T-helper 2 cell treated with Interferon-gamma antibody and Interleukin-4, amounts not matched to agents 100 ng/mL and 5 ng/mL, for 36 hours (primary cell): ENCODE measurements around the gene HYOU1. TPM values are rescaled to one million over a fixed set of nuclear protein-coding genes. Genes with fewer than 3 reads are reported as not detected.

ENCODE experiments used
- intact Hi-C: fragments of 100-400 bp; cut with micrococcal nuclease; formaldehyde crosslinking; loops from one replicate; pipeline ENCODE4 v1.15.1; 2023
- total RNA-seq: library from RNA; stranded (reverse); gene quantifications from 2 replicates; pipeline ENCODE4 v1.2.3, GENCODE V29; 2022

HYOU1 gene, protein sequence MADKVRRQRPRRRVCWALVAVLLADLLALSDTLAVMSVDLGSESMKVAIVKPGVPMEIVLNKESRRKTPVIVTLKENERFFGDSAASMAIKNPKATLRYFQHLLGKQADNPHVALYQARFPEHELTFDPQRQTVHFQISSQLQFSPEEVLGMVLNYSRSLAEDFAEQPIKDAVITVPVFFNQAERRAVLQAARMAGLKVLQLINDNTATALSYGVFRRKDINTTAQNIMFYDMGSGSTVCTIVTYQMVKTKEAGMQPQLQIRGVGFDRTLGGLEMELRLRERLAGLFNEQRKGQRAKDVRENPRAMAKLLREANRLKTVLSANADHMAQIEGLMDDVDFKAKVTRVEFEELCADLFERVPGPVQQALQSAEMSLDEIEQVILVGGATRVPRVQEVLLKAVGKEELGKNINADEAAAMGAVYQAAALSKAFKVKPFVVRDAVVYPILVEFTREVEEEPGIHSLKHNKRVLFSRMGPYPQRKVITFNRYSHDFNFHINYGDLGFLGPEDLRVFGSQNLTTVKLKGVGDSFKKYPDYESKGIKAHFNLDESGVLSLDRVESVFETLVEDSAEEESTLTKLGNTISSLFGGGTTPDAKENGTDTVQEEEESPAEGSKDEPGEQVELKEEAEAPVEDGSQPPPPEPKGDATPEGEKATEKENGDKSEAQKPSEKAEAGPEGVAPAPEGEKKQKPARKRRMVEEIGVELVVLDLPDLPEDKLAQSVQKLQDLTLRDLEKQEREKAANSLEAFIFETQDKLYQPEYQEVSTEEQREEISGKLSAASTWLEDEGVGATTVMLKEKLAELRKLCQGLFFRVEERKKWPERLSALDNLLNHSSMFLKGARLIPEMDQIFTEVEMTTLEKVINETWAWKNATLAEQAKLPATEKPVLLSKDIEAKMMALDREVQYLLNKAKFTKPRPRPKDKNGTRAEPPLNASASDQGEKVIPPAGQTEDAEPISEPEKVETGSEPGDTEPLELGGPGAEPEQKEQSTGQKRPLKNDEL
- total RNA-seq = 207 and 217 TPM in 2 replicates

DNA sequence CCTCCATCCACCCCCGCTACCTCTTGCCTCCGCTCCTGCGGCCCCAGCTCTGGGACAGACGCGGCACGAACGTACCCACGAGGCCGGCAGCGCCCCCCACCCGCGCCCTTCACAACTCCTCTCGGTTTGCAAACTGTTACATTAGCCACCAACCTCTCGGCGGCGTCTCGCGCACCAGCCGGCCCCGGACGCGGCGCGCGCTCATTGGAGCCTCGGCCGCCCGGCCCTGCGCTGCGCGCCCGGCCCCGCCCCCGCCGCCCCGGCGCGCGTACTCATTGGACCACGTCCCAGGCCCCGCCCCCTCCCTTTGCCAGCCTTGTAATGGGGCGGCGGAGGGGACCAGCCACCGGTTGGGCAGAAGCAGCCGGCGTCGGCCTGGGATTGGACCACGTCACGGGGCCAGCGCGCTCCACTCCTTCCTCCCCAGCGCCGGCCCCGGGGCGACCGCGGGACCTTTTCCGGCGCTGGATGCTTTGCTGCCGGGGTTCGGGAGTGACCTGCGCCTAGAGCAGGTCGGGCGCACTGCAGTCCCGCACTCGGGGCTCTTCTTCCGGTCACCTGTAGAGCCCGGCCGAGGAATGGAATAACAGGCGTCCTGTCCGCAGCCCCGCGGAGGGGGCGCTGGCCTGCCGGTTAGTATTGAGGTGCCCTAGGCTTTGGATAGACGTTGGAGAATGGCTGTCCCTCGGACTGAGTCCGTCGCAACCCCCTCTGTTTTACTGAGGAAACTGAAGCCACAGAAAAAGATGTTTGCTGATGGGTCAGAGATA lies at the start of gene HYOU1:
TSS of gene HYOU1 (minus strand) at position 206 of the 770 bp plus-strand sequence. CDS start 1,045 bp downstream, outside the sequence.
- intact Hi-C loops = loop anchor here (1.0 kb wide), 9 partner anchors 10 to 266 kb away; partner anchors contain the start of genes DDX6, DPAGT1, HINFP and RPS25

DNA sequence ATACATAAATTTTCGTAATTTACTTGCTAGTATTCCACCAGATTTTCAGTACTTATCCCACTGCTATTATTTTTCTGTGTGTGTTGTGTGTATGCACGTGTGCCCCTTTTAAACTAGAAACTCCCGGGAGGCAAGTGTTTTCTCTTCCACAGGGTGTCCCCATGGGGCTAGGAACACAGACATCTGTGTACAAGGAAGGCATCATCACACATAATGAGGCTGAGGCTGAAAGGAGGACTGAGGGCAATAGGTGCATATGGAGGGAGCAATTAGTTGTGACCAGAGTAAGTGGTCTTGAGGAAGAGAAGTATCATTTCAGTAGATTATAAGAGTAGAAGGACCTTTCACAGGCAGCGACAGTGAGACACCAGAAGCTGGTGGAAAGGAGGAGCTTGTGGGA lies 46.8 kb upstream of the HYOU1 start:
- intact Hi-C loops = loop anchor here (2.0 to 5.0 kb wide), 3 partner anchors 65 to 311 kb away; partner anchors contain the start of genes DDX6 and NLRX1

DNA sequence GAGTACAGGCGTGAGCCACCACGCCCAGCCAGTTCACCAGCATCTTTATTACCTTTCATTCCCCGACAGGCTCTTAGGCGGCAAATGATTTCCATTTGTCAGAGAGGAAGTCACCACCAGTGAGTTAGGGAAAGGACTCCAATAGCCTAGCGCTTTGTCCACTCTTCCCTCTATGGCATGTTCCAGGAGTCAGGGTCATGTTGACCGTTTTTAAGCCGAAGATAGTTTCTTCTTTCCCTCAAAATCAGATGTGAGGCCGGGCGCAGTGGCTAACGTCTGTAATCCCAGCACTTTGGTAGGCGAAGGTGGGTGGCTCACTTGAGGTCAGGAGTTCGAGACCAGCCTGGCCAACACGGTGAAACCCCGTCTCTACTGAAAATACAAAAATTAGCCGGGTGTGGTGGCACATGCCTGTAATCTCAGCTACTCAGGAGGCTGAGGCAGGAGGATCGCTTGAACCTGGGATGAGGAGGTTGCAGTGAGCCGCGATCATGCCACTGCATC lies 46.2 kb upstream of the HYOU1 start:
- intact Hi-C loops = loop anchor here (2.0 to 5.0 kb wide), 3 partner anchors 66 to 311 kb away; partner anchors contain the start of genes DDX6 and NLRX1

DNA sequence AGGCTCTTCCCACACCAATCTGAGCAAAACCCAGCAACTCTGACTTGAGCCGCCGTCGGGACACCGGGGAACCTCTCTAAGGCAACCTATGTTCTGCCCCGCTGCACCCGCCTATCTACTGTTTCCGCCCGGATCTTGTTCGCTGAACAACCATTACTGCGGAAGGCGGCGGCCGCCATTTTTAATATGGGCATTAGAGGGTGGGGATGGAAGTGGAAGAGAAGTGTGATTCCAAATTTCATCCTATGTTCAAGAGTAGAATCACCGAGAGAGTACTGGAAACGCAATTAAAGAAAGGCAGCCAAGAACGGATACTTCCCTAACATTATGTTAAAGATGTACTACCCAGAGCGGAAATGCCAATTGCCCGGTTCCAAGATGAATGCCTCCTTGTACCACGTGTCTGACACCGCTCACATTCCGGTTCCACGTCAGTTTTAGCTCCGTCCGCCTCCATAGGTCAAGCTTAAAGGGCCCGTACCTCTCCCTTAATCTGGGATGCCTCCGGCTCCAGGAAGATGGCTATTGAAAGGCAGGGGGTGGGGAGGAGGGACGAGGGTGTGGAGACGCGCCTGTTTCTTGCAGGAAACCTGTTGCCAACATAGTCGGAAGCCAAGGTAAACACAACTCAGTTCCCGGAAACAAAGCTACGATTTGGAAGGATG lies 44.9 kb upstream of the HYOU1 start, which contains the start of gene DPAGT1:
TSS of gene DPAGT1 (minus strand) at position 95 of the 665 bp plus-strand sequence. CDS start 198 bp downstream, outside the sequence.
- intact Hi-C loops = loop anchor here (1.0 to 5.0 kb wide), 9 partner anchors 8 to 310 kb away; partner anchors contain the start of genes DDX6, HINFP, HMBS and HYOU1

DNA sequence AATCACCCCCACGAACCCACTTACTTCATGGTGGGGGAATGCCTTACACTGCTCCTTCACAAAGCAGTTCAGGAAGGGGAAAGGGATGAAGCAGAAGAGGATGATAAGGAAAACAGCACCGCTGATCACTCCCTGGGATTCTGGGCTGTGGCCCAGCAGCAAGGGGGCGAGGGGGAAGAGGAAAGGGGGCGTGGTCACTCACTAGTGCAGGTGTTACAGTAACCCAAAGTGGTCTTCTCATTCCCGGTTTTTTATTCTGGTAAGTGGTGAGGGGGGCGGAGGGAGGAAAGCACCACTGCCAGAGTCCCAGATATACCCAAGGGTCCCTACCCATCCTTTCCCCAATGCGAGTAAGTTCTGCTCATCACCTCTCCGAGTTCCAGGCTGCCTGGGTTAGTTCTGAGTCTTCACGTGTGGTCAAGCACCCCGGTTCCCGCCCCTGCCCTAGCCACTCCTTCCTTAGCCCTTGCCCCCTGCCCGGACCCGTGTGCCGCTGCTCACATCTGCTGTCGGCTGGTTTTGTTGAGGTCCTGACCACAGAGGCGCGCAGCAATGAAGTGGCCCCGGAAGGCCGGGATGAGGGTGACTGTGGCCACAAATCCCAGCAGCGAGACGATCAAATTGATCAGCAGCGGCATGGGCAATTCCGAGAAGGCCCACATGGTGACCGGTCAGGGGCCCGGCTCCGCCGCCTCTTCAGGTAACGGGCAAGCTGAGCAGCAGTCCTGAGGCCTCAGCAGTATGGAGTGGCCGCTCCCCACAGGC lies 44.2 kb upstream of the HYOU1 start:
- intact Hi-C loops = loop anchor here (1.0 to 5.0 kb wide), 4 partner anchors 16 to 309 kb away; partner anchors contain the start of genes DDX6, HMBS and HYOU1

DNA sequence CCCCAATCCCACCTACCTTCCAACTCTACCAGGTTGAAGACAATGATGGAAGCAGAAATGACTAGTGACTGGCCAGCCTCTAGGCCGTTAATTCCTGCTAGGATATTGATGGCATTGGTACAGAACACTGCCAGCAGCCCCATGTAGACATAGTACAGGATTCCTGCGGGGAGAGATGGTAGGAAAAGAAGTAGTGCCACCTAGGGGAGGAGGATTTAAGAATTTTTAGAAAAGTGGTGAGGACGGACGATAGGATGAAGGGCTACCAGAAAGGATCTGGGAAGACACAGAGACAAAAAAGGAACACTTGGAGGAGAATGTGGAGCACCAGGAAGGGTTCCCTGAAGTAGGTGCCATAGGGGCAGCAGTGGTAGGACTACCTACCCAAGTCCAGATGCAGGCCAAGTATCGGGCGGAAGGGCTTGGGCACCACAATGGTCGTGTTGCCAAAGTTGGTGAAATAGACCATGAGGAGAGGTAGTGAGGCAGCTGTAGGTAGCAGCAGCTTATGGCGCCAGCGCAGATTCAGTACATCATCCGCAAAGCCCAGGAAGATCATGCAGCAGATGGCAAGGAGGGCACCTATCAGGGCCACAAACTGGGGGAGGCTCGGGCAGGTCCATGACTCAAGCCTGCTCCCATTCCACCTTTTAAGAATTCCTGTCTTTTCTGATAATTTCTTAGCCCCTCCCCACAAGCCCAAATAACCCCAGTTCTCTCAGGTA lies 43.4 kb upstream of the HYOU1 start:
- intact Hi-C loops = loop anchor here (2.0 to 5.0 kb wide), 3 partner anchors 16 to 308 kb away; partner anchors contain the start of genes DDX6 and HMBS

DNA sequence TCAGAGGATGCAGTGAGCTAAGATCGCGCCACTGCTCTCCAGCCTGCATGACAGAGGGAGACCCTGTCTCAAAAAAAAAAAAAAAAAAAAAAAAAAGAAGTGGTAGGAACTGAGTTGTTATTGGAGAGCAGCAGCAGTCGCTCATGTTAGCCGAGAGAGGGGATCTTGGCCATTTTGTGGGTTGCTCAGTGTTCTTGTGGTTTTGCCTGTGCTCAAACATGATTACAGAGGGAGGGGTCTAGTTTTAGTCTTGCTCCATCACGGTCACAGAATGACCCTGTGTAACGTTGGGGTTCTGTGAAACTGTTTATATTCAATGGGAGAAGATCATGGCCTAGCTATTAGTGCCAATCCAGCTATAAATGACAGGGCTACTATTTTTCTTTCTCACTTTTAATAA lies 42.7 kb upstream of the HYOU1 start:
- intact Hi-C loops = loop anchor here (2.0 to 10.0 kb wide), 4 partner anchors 15 to 665 kb away; partner anchors contain the start of genes DDX6, HMBS and KMT2A

DNA sequence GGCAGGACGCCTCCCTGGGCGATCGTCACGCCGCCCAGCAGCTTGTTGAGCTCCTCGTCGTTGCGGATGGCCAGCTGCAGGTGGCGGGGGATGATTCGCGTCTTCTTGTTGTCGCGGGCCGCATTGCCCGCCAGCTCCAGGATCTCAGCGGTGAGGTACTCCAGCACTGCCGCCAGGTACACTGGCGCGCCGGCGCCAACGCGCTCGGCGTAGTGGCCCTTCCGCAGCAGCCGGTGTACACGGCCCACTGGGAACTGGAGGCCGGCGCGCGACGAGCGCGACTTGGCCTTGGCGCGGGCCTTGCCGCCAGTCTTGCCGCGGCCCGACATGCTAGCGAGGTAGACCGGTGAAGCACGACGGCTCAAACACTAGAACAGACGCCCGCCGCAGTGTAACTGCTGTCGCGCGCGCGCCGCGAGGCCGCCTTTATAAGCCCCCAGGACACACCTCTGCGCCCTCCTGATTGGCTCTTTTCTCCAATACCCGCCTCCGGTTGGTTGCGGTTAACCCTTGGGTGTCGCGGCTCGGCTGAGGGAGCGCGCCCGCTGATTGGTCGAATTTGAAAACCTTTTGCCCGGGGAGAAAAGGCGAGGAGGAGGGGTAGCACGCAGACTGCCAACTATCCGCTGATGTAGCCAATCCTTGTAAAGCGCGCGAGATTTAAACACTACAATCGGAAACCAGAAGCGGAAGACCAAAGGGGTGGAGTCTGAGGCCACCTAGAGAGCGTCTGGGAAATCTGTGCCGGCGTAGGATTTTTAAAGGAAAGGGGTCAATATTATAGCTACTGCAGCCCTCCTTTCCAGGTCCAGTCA lies 38.3 kb upstream of the HYOU1 start:
- intact Hi-C loops = loop anchor here (1.0 to 10.0 kb wide), 9 partner anchors 10 to 660 kb away; partner anchors contain the start of genes C2CD2L, CBL, HINFP and HYOU1

DNA sequence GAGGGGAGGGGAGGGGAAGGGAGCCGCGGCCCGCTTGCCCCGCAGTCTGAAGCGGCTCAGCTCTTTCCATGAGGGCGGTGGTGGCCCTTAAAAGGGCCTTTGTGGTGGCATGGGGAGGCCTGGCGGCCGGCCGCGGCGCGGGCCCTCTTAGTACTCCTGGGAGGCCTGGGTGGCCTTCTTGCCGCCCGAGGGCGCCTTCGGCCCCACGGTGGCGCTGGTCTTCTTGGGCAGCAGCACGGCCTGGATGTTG lies 37.7 kb upstream of the HYOU1 start:
- intact Hi-C loops = loop anchor here (1.0 to 10.0 kb wide), 10 partner anchors 8 to 660 kb away; partner anchors contain the start of genes C2CD2L, CBL, HINFP and HYOU1

DNA sequence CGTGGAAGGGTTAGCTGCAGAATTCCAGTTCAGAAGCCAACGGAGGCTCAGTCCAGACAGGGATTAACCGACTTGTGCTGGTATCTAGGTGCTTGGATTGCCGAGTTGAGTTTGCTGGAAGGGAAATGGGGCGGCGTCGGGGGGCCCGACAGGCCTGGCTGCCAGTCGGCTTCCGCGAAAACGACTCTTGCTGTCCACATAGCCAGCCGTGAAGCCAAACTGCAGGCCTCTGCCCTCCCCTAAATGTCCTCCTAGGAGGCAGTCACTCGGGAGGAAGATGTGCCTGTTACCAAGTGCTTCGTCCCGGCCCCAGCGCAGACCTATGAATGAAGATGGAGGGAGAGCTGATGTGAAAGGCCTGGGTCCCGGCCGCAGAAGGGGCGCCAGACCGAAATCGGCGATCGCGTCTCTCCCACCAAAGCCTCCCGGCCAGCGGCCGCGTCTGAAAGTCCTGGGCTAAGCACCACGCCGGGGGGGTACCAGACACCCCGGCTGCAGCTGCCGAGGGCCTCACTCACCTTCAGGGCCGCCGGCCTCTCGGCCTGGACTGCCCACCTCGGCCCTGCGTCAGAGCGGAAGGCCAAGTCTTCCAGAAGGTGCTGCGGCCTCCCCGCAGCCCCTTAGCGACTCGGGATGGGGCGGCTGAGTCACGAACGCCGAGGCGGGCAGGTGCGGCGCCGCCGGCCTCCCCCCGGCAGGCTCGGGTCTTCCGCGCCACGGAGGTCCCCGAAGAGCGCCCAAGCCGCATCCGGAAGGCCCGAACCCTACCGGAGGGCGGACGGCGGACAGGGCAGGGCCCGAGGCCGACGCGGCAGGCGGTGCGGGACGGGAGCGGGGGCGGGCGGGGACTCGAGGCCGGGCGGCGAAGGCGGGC lies 37.2 kb upstream of the HYOU1 start:
- intact Hi-C loops = loop anchor here (1.0 to 10.0 kb wide), 3 partner anchors 8 to 659 kb away; partner anchors contain the start of genes CBL and KMT2A

DNA sequence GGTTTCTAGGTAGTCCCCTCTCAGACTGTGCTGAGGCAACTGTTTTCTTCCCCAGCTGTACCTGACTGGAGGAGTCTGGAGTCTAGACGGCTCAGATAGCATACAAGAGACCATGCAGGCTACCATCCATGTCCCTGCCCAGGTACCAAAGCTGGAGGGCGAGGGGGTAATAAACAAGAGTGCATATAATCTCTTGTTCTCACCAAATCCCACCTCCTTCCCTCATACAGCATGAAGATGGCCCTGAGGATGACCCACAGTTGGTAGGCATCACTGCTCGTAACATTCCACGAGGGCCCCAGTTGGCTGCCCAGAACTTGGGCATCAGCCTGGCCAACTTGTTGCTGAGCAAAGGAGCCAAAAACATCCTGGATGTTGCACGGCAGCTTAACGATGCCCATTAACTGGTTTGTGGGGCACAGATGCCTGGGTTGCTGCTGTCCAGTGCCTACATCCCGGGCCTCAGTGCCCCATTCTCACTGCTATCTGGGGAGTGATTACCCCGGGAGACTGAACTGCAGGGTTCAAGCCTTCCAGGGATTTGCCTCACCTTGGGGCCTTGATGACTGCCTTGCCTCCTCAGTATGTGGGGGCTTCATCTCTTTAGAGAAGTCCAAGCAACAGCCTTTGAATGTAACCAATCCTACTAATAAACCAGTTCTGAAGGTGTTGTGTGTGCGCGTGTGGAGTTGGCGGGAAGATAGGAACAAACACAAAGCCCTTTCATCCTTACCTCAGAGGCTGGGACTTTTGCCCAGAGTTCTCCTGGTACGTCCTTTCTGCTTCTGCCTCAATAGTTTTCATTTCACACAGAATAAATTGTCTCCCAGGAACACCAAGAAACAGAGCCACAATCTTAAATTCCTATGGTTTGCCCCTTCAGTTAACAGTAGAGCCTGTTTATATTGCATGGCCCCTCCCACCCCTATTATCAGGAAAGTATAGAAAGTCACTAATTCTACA lies 36.2 kb upstream of the HYOU1 start:
- intact Hi-C loops = loop anchor here (10.0 kb wide), 1 partner anchor 658 kb away; the partner anchor contains the start of gene KMT2A

DNA sequence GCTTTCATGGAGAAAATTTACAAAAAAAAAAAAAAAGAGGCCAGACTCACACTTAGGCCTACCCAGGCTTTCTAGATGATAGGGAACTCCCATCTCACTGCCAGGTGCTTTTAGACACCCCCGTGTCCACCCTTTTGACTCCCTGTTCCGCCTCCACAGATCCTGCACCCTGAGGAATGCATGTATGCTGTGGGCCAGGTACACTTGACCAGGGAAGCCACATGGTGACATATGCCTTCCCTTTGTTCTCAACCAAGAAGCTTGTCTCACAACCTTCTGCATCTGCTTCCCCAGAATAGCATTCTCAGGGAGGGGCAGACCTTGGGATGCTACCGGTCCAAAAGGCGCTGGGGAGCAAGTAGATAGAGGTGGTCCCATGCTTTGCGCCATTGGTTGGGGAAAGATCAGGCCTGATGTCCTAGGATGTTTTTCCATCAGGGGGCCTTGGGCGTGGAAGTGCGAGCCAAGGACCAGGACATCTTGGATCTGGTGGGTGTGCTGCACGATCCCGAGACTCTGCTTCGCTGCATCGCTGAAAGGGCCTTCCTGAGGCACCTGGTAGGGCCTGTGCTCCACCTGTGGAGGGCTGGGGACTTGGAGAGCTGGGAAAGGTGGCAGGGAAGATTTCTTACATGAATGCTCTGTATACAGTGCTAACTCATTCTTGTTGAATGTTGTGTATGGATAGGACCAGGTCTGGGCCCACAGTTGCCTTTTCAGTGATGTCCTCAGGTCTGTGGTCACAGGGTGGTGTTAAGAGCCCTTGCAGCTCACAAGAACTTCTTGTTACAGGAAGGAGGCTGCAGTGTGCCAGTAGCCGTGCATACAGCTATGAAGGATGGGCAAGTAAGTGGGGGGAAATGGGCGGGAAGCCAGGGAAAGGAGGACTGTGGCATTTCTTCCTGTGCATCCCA lies 35.2 kb upstream of the HYOU1 start:
- intact Hi-C loops = loop anchor here (10.0 kb wide), 1 partner anchor 657 kb away; the partner anchor contains the start of gene KMT2A

DNA sequence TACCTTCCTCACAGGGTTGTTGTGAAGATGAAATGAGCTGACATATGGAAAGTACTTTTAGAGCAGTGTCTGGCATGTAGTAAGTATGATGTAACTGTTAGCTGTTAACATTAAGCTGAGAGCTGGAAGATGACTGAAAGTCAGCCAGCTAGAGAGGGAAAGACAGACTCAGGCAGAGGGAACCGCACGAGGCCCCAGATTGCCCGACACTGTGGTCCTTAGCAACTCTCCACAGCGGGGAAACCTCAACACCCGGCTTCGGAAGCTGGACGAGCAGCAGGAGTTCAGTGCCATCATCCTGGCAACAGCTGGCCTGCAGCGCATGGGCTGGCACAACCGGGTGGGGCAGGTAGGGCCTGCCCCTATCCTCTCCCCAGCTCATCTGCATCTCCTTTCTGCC lies 34.2 kb upstream of the HYOU1 start:
- intact Hi-C loops = loop anchor here (10.0 kb wide), 1 partner anchor 656 kb away; the partner anchor contains the start of gene KMT2A

DNA sequence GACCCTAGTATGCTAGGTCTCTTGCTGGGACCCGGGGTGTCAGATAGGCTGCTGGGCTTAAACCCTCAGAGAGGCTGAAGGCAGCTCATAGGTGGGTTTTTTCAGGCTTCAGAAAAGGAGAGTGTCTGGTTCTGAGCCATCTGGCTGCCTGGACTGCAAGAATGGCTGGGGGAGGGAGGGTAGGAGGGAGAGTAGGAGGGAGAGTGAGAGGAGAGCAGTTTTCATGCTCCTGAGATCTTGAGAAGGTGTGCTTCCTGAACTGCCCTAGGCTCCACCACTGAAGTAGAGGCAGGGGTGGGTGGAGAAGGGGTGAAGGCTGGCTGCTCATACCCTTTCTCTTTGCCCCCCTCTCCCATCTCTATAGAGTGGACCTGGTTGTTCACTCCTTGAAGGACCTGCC lies 32.3 kb upstream of the HYOU1 start:
- intact Hi-C loops = no loop called here
